HepG2 (cell line): ENCODE data around the gene SULT4A1. TPM values are rescaled to one million over a fixed set of nuclear protein-coding genes. Genes with fewer than 3 reads are reported as not detected.
A peak's percentile ranks its signal among the peaks of the same experiment; 100 is the strongest.

Experiments used
- EED ChIP-seq: sonication (generic); formaldehyde crosslinking; IDR thresholded peaks from 2 replicates; pipeline ENCODE4 v1.5.0; 2020; ENCODE audit warnings: mild to moderate bottlenecking, missing genetic modification reagents
- FOXK1 ChIP-seq: sonication (generic); formaldehyde crosslinking; IDR thresholded peaks from 2 replicates; pipeline ENCODE4 v1.4.0; 2020; ENCODE audit warnings: low read depth, missing genetic modification reagents, borderline replicate concordance
- HDAC1 ChIP-seq: sonication (generic); formaldehyde crosslinking; IDR thresholded peaks from 2 replicates; pipeline ENCODE4 v1.5.1; 2020; ENCODE audit warnings: mild to moderate bottlenecking, missing genetic modification reagents
- MED1 ChIP-seq: sonication (generic); formaldehyde crosslinking; IDR thresholded peaks from 2 replicates; pipeline ENCODE4 v1.4.0; 2020; ENCODE audit warnings: missing genetic modification reagents
- NFIC ChIP-seq: IDR thresholded peaks from 2 replicates; pipeline ENCODE4 v1.6.1; 2012; ENCODE audit warnings: mild to moderate bottlenecking, low read length, inconsistent platforms
- NFKBIZ ChIP-seq: IDR thresholded peaks from 2 replicates; pipeline ENCODE4 v1.6.1; 2018; ENCODE audit warnings: missing genetic modification reagents, missing compliant biosample characterization
- NFYC ChIP-seq: IDR thresholded peaks from 2 replicates; pipeline ENCODE4 v1.6.1; 2016; ENCODE audit warnings: missing genetic modification reagents, missing compliant biosample characterization
- NKX3-1 ChIP-seq: sonication (generic); formaldehyde crosslinking; IDR thresholded peaks from 2 replicates; pipeline ENCODE4 v1.5.0; 2020; ENCODE audit warnings: missing genetic modification reagents
- RXRB ChIP-seq: IDR thresholded peaks from 2 replicates; pipeline ENCODE4 v1.6.1; 2016; ENCODE audit warnings: borderline replicate concordance, missing genetic modification reagents, missing compliant biosample characterization
- SNRNP70 ChIP-seq: fragments of 200-400 bp; formaldehyde crosslinking; IDR thresholded peaks from 2 replicates; pipeline ENCODE4 v1.6.1; 2017; ENCODE audit warnings: mild to moderate bottlenecking, low read depth, low read length, moderate library complexity
- ZBTB46 ChIP-seq: sonication (generic); formaldehyde crosslinking; IDR thresholded peaks from 2 replicates; pipeline ENCODE4 v1.4.0; 2020; ENCODE audit warnings: mild to moderate bottlenecking, missing genetic modification reagents, borderline replicate concordance
- ZNF180 ChIP-seq: sonication (generic); formaldehyde crosslinking; IDR thresholded peaks from 2 replicates; pipeline ENCODE4 v1.4.0; 2020; ENCODE audit warnings: low read depth, missing genetic modification reagents, borderline replicate concordance
- ZNF235 ChIP-seq: sonication (generic); formaldehyde crosslinking; IDR thresholded peaks from 2 replicates; pipeline ENCODE4 v1.8.1; 2023; ENCODE audit warnings: mild to moderate bottlenecking, missing genetic modification reagents, borderline replicate concordance
- ZNF337 ChIP-seq: sonication (generic); formaldehyde crosslinking; IDR thresholded peaks from 2 replicates; pipeline ENCODE4 v1.5.1; 2020; ENCODE audit warnings: missing genetic modification reagents, low read depth, mild to moderate bottlenecking, borderline replicate concordance
- ZNF431 ChIP-seq: sonication (generic); formaldehyde crosslinking; IDR thresholded peaks from 2 replicates; pipeline ENCODE4 v1.9.0; 2022; ENCODE audit warnings: missing genetic modification reagents, low read depth, mild to moderate bottlenecking, borderline replicate concordance
- ZNF562 ChIP-seq: sonication (generic); formaldehyde crosslinking; IDR thresholded peaks from 2 replicates; pipeline ENCODE4 v1.8.0; 2022; ENCODE audit warnings: missing genetic modification reagents, borderline replicate concordance
- ZNF670 ChIP-seq: sonication (generic); formaldehyde crosslinking; IDR thresholded peaks from 2 replicates; pipeline ENCODE4 v1.8.0; 2022; ENCODE audit warnings: mild to moderate bottlenecking, missing genetic modification reagents, borderline replicate concordance
- ZNF780A ChIP-seq: sonication (generic); formaldehyde crosslinking; IDR thresholded peaks from 2 replicates; pipeline ENCODE4 v1.8.0; 2022; ENCODE audit warnings: mild to moderate bottlenecking, missing genetic modification reagents, moderate library complexity
- polyA plus RNA-seq, 8 experiments: library from polyadenylated mRNA; depleted of rRNA in 3 of 8; stranded (reverse) in 7 of 8; unstranded in 1 of 8; fragments of >200 nt; fragmentation: Illumina TruSeq in 4 of 8; extraction: Trizol in 4 of 8; gene quantifications; 2 replicates each; pipeline versions ENCODE4 v1.2.1 to v1.2.3, GENCODE V29; 2011 to 2016; ENCODE audit warnings: low read depth in 4 of 8, missing spikeins in 1 of 8, mixed read lengths in 1 of 8; ENCODE audit not compliant: insufficient read depth in 1 of 8
- total RNA-seq, 5 experiments: library from RNA; depleted of rRNA; stranded (reverse); fragments of >200 nt; fragmentation: Illumina TruSeq; extraction: Trizol; gene quantifications; 2 replicates each; pipeline ENCODE4 v1.2.3, GENCODE V29; 2016; ENCODE audit warnings: low read depth in 1 of 5
- TF ChIP-seq, protein P1 (sequence below): IDR thresholded peaks from 2 replicates; pipeline ENCODE4 v1.6.1; 2016
- TF ChIP-seq, protein P2 (sequence below): sonication (generic); formaldehyde crosslinking; IDR thresholded peaks from 2 replicates; pipeline ENCODE4 v1.5.0; 2020; ENCODE audit warnings: mild to moderate bottlenecking, low read depth, missing genetic modification reagents, borderline replicate concordance
- TF ChIP-seq, protein P3 (sequence below): sonication (generic); formaldehyde crosslinking; IDR thresholded peaks from 2 replicates; pipeline ENCODE4 v1.4.0; 2020; ENCODE audit warnings: mild to moderate bottlenecking, missing genetic modification reagents

The SULT4A1 gene
- total and polyA plus RNA-seq, 2 of the 13 experiments (the other 11 are each of a cell fraction or from before 2014, with no cell fraction given) = not detected

- TF ChIP-seq ZBTB46 = no peak
- TF ChIP-seq NKX3-1 = no peak
- no peak for TF ChIP-seq ZNF670 (CRISPR knock-in tag)
- TF ChIP-seq EED = no peak
- TF ChIP-seq ZNF562 (CRISPR knock-in tag) = no peak
- no peak for TF ChIP-seq ZNF180 (CRISPR knock-in tag)
- TF ChIP-seq ZNF235 (CRISPR knock-in tag) = no peak
- TF ChIP-seq NFKBIZ (CRISPR knock-in tag) = no peak
- TF ChIP-seq NFYC = no peak
- TF ChIP-seq ZNF780A (CRISPR knock-in tag) = no peak
- no peak for TF ChIP-seq SNRNP70
- TF ChIP-seq, protein P1, sequence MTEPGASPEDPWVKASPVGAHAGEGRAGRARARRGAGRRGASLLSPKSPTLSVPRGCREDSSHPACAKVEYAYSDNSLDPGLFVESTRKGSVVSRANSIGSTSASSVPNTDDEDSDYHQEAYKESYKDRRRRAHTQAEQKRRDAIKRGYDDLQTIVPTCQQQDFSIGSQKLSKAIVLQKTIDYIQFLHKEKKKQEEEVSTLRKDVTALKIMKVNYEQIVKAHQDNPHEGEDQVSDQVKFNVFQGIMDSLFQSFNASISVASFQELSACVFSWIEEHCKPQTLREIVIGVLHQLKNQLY = 0 out of 2 replicates have a peak, but pooled peaks have one; percentile 35
- TF ChIP-seq RXRB (CRISPR knock-in tag) = no peak
- TF ChIP-seq NFIC = no peak
- peak; percentile 84; the same call in 1 of the 2 replicates for TF ChIP-seq FOXK1 (CRISPR knock-in tag)
- TF ChIP-seq, protein P2, sequence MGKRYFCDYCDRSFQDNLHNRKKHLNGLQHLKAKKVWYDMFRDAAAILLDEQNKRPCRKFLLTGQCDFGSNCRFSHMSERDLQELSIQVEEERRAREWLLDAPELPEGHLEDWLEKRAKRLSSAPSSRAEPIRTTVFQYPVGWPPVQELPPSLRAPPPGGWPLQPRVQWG (CRISPR knock-in tag) = no peak
- TF ChIP-seq ZNF337 = no peak
- TF ChIP-seq, protein P3, sequence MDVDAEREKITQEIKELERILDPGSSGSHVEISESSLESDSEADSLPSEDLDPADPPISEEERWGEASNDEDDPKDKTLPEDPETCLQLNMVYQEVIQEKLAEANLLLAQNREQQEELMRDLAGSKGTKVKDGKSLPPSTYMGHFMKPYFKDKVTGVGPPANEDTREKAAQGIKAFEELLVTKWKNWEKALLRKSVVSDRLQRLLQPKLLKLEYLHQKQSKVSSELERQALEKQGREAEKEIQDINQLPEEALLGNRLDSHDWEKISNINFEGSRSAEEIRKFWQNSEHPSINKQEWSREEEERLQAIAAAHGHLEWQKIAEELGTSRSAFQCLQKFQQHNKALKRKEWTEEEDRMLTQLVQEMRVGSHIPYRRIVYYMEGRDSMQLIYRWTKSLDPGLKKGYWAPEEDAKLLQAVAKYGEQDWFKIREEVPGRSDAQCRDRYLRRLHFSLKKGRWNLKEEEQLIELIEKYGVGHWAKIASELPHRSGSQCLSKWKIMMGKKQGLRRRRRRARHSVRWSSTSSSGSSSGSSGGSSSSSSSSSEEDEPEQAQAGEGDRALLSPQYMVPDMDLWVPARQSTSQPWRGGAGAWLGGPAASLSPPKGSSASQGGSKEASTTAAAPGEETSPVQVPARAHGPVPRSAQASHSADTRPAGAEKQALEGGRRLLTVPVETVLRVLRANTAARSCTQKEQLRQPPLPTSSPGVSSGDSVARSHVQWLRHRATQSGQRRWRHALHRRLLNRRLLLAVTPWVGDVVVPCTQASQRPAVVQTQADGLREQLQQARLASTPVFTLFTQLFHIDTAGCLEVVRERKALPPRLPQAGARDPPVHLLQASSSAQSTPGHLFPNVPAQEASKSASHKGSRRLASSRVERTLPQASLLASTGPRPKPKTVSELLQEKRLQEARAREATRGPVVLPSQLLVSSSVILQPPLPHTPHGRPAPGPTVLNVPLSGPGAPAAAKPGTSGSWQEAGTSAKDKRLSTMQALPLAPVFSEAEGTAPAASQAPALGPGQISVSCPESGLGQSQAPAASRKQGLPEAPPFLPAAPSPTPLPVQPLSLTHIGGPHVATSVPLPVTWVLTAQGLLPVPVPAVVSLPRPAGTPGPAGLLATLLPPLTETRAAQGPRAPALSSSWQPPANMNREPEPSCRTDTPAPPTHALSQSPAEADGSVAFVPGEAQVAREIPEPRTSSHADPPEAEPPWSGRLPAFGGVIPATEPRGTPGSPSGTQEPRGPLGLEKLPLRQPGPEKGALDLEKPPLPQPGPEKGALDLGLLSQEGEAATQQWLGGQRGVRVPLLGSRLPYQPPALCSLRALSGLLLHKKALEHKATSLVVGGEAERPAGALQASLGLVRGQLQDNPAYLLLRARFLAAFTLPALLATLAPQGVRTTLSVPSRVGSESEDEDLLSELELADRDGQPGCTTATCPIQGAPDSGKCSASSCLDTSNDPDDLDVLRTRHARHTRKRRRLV = no peak
- TF ChIP-seq ZNF431 (CRISPR knock-in tag) = no peak
- TF ChIP-seq HDAC1 = peak; percentile 54; the same call in 1 of the 2 replicates
- TF ChIP-seq MED1 (CRISPR knock-in tag) = 0 out of 2 replicates have a peak, but pooled peaks have one; percentile 15
Observed at GRCh38 chr22:43823353-43823908, 38.9 kb downstream of the SULT4A1 start (continued).
